HEK293T (cell line): Measurements from ENCODE around the gene BTBD17.

ENCODE experiments used
- CTCF ChIA-PET: fragments of 350-600 bp; formaldehyde crosslinking; extraction: SDS; loops from one replicate; lab custom pipeline; 2021; ENCODE audit warnings: antibody characterized with exemption, inconsistent platforms; lab: Yijun Ruan, JAX
- POLR2A ChIA-PET: fragments of 350-600 bp; formaldehyde crosslinking; extraction: SDS; loops from one replicate; lab custom pipeline; 2020; ENCODE audit warnings: antibody characterized with exemption, inconsistent platforms; lab: Yijun Ruan, JAX
- DNase-seq: peaks from one replicate; pipeline ENCODE4 v3.0.0; 2012; ENCODE audit warnings: mixed read lengths; ENCODE audit errors: extremely low spot score
- ARNT ChIP-seq: fragments of 450-650 bp; IDR thresholded peaks from 2 replicates; pipeline ENCODE4 v1.6.1; 2017; ENCODE audit warnings: mild to moderate bottlenecking
- BHLHE40 ChIP-seq: fragments of 450-650 bp; IDR thresholded peaks from 2 replicates; pipeline ENCODE4 v1.6.1; 2016; ENCODE audit warnings: mild to moderate bottlenecking, moderate library complexity, borderline replicate concordance
- CTBP1 ChIP-seq: fragments of 450-650 bp; IDR thresholded peaks from 2 replicates; pipeline ENCODE4 v1.6.1; 2016; ENCODE audit warnings: borderline replicate concordance
- ELF4 ChIP-seq: fragments of 450-650 bp; IDR thresholded peaks from 2 replicates; pipeline ENCODE4 v1.6.1; 2017; ENCODE audit warnings: antibody characterized with exemption
- FOXA1 ChIP-seq: fragments of 450-650 bp; IDR thresholded peaks from 2 replicates; pipeline ENCODE4 v1.6.1; 2016; ENCODE audit warnings: mild to moderate bottlenecking
- FOXK2 ChIP-seq: fragments of 450-650 bp; IDR thresholded peaks from 2 replicates; pipeline ENCODE4 v1.6.1; 2016; ENCODE audit warnings: mild to moderate bottlenecking
- FOXM1 ChIP-seq: fragments of 450-650 bp; IDR thresholded peaks from 2 replicates; pipeline ENCODE4 v1.6.1; 2017; ENCODE audit warnings: mild to moderate bottlenecking, borderline replicate concordance
- HDGF ChIP-seq: fragments of 450-650 bp; IDR thresholded peaks from 2 replicates; pipeline ENCODE4 v1.6.1; 2017; ENCODE audit warnings: antibody characterized with exemption, borderline replicate concordance
- L3MBTL2 ChIP-seq: fragments of 450-650 bp; conservative IDR thresholded peaks from 2 replicates; pipeline ENCODE4 v1.6.1; 2016; ENCODE audit warnings: mild to moderate bottlenecking
- LEF1 ChIP-seq: fragments of 450-650 bp; IDR thresholded peaks from 2 replicates; pipeline ENCODE4 v1.6.1; 2017; ENCODE audit warnings: mild to moderate bottlenecking, borderline replicate concordance
- NFRKB ChIP-seq: fragments of 450-650 bp; IDR thresholded peaks from 2 replicates; pipeline ENCODE4 v1.6.1; 2016; ENCODE audit warnings: mild to moderate bottlenecking, moderate library complexity
- SP1 ChIP-seq: fragments of 450-650 bp; IDR thresholded peaks from 2 replicates; pipeline ENCODE4 v1.6.1; 2017
- SUZ12 ChIP-seq: fragments of 450-650 bp; IDR thresholded peaks from 2 replicates; pipeline ENCODE4 v1.6.1; 2016; ENCODE audit warnings: mild to moderate bottlenecking
- TARDBP ChIP-seq: fragments of 450-650 bp; IDR thresholded peaks from 2 replicates; pipeline ENCODE4 v1.6.1; 2016
- ZNF384 ChIP-seq: fragments of 450-650 bp; IDR thresholded peaks from 2 replicates; pipeline ENCODE4 v1.6.1; 2016
- TF ChIP-seq, protein P1 (sequence below): fragments of 450-650 bp; IDR thresholded peaks from 2 replicates; pipeline ENCODE4 v1.6.1; 2016

BTBD17 gene

DNA sequence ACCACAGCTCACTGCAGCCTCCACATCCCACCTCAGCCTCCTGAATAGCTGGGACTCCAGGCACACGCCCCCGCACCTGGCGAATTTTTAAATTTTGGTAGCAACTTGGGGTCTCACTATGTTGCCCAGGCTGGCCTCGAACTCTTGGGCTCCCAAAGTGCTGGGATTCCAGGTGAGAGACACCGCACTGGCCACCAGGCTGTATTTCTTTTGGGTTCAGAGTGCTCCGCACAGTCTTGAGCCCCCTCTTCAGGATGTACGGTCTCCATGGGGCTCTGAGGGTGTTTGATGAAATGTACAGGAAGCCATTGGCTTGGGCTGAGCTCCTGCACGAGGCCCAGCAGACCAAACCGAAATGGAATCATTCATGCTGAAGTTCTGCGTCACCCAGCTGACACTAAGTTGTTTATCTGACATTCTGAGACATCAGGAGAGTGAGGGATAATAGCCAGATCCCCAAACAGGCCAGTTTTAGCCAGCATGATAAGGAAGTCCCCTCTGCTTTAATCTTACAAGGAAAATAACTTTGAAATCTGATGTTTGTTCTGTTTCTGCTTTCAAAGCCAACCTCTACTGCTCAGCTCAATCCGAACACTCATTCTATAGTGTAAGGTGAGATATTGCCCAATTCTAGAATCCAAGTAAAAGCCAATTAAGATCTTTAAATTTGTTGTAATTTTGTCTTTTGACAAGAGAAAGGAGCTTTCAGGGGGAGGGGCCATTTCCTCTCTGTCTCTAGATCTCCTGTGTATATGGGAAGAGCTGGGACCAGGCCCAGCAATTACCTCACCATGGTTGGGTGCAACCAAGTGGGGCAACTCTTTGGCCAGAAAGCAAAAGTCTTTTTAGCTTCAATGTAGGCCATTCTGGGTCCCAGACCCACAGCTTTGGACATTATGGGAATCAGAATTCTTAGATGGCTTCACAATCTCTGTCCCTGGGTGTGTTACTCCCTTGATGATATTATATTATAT is 29.3 kb upstream of the BTBD17 start:
- no peak for TF ChIP-seq NFRKB
- no peak for TF ChIP-seq SUZ12
- TF ChIP-seq FOXM1 = no peak
- TF ChIP-seq FOXA1 = no peak
- no peak for TF ChIP-seq LEF1
- TF ChIP-seq, protein P1, sequence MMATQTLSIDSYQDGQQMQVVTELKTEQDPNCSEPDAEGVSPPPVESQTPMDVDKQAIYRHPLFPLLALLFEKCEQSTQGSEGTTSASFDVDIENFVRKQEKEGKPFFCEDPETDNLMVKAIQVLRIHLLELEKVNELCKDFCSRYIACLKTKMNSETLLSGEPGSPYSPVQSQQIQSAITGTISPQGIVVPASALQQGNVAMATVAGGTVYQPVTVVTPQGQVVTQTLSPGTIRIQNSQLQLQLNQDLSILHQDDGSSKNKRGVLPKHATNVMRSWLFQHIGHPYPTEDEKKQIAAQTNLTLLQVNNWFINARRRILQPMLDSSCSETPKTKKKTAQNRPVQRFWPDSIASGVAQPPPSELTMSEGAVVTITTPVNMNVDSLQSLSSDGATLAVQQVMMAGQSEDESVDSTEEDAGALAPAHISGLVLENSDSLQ = no peak
- TF ChIP-seq SP1 = no peak
- TF ChIP-seq L3MBTL2 = no peak
- TF ChIP-seq TARDBP = no peak
- TF ChIP-seq FOXK2 = no peak
- TF ChIP-seq ELF4 = no peak
- TF ChIP-seq HDGF = no peak
- no peak for TF ChIP-seq ARNT
- TF ChIP-seq CTBP1 = no peak
- no peak for TF ChIP-seq BHLHE40
- no peak for TF ChIP-seq ZNF384
- POLR2A ChIA-PET = no interaction called here
- CTCF ChIA-PET = interaction anchor here (0.8 to 0.9 kb wide), 2 partner anchors 12 to 67 kb away, joined by 4 to 6 read pairs; no protein-coding TSS in a partner anchor
- no peak for DNase-seq

DNA sequence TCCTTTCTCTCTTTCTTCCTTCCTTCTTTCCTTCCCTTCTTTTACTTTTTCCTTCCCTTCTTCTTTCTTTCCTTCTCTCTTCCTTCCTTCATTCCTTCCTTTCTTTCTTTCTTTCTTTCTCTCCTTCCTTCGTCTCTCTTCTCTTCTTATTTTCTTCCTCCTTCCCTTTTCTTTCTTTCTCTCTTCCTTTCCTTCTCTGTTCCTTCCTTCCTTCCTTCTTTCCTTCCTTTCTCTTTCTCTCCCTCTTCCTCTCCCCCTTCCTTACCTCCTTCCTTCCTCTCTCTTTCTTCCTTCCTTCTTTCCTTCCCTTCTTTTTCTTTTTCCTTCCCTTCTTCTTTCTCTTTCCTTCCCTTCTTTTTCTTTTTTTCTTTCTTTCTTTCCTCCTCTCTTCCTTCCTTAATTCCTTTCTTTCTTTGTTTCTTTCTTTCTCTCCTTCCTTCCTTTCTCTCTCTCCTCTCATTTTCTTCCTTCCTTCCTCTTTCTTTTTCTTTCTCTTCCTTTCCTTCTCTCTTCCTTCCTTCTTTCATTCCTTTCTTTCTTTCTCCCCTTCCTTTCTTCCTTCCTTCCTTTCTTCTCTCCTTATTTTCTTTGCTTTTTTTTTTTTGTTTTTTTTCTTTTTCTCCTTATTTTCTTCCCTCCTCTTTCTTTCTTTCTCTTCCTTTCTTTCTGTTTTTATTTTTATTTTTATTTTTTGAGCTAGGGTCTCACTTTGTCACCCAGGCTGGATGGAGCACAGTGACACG is 28.4 kb upstream of the BTBD17 start:
- no peak for DNase-seq
- CTCF ChIA-PET = no interaction called here
- POLR2A ChIA-PET = no interaction called here
- 0 out of 2 replicates have a peak, but pooled peaks have one; percentile 9 for TF ChIP-seq SP1
- no peak for TF ChIP-seq ARNT
- no peak; the same call in 1 of the 2 replicates for TF ChIP-seq L3MBTL2

DNA sequence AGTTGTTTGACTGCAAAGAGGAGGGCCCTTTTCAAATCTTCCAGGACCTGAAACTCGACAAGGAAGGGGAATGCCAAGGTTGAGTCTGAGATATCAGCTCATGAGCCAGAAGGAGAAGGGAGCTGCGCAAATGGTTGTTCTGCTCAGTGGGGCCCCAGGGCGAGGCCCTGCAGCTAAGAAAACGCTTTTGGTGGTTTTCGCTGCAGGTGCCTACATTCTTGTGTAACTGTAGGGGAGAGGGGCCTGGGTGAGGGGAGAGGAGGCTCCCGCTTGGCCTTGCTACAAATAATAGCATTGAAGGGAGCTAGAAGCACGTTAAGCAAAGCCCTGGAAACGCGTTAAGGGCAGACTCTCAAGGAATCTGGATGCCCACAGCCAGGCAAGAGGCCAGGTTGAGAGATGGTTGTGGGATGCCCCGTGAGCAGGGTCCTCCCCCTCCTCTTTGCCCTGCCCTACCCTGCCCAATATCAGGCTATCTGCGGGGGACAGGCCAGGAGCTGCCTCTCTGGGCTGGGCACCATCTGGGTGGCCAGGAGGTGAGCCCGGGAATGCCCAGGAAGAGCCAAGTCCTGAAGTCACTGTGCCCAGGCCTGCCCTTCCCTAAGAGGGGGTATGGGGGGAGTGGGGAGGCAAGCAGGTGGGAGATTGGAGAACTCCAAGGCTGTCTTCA is 27.6 kb upstream of the BTBD17 start:
- TF ChIP-seq ARNT = no peak
- no peak for DNase-seq
- CTCF ChIA-PET = interaction anchor here (2.3 kb wide), 1 partner anchor 10 kb away, joined by 9 read pairs; no protein-coding TSS in a partner anchor
- POLR2A ChIA-PET = interaction anchor here (0.7 kb wide), 1 partner anchor 34 kb away, joined by 3 read pairs; no protein-coding TSS in a partner anchor

DNA sequence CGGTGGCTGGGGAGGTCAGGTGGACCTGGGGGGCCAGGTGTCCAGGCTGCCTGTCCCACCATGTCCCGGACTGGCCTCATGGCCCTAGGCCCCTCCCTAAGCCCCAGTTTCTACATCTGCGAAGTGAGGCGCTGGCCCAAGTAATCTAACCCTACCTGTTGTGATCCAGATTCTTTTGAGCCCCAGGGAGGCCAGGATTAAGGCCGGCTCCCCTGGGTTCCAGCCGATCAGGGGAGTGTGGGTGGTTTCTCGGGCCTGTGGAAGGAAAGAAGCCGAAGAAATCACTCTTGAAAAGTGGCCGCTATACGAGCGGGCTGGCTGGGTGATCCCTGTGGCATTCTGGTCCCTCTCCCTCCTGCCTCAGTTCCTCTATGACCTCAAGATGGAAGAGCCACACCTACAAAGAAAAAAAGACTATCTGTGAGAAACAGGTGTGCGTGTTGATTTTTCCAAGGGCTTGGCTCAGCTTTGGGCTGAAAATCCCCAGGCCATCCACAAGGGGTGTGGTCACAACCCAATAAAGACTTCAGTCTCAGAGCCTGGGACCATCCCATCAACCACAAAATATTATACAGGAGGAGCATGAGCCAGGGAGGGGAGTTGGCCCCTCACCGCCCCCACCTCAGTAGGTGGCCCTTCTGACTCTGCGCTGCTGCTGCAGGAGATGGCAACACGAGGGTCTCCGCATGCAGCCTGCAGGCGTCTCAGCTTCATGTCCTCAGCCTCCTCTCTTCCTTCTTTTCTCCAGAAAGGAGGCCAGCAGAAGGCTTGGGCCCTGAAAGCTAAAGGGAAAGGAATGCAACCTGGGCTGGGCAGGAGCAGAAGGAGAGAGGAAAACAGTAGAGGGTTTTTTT is 25.9 kb upstream of the BTBD17 start:
- no peak for DNase-seq
- CTCF ChIA-PET = interaction anchor here (1.0 to 2.3 kb wide), 2 partner anchors 8 to 70 kb away, joined by 4 to 9 read pairs; no protein-coding TSS in a partner anchor
- no peak for TF ChIP-seq SUZ12
- no peak for TF ChIP-seq HDGF
- TF ChIP-seq, protein P1 = no peak
- no peak for TF ChIP-seq SP1
- TF ChIP-seq TARDBP = no peak
- no peak for TF ChIP-seq ZNF384
- no peak for TF ChIP-seq BHLHE40
- no peak for TF ChIP-seq LEF1
- TF ChIP-seq L3MBTL2 = no peak
- TF ChIP-seq CTBP1 = no peak
- no peak for TF ChIP-seq FOXK2
- TF ChIP-seq FOXA1 = no peak
- POLR2A ChIA-PET = interaction anchor here (0.6 kb wide), 1 partner anchor 1203 kb away, joined by 3 read pairs; no protein-coding TSS in a partner anchor

DNA sequence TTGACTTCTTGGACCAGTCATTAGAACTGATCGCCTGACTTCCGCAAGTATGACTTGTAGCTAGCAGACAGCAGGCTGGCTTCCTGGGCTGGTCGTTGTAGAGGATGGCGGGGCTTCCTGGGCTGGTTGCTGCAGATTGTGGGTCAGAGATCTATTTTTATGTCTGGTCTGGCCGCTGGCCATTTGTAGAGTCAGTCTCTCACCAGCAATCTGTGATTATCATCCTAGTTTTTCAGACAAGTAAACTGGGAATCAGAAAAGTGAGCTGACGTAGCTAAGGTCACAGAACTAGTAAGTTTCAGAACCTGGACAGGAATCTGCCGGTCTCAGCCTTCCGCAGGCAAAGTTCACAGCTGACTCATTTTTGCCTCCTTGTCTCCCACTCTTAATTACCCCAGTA is 24.7 kb upstream of the BTBD17 start:
- POLR2A ChIA-PET = interaction anchor here (1.0 kb wide), 1 partner anchor 8 kb away, joined by 3 read pairs; no protein-coding TSS in a partner anchor
- TF ChIP-seq ARNT = no peak
- TF ChIP-seq L3MBTL2 = no peak
- no peak for TF ChIP-seq FOXK2
- TF ChIP-seq CTBP1 = no peak
- TF ChIP-seq ZNF384 = no peak
- no peak for TF ChIP-seq BHLHE40
- TF ChIP-seq HDGF = no peak
- TF ChIP-seq FOXM1 = no peak
- CTCF ChIA-PET = interaction anchor here (1.0 kb wide), 1 partner anchor 71 kb away, joined by 3 read pairs; no protein-coding TSS in a partner anchor
- no peak for DNase-seq
